ENCODE data around the gene DBN1. TPM values are rescaled to one million over a fixed set of nuclear protein-coding genes. Genes with fewer than 3 reads are reported as not detected.

DBN1 gene
- total RNA-seq, 2 experiments from 2014 or later, result 101 to 105 TPM

DNA sequence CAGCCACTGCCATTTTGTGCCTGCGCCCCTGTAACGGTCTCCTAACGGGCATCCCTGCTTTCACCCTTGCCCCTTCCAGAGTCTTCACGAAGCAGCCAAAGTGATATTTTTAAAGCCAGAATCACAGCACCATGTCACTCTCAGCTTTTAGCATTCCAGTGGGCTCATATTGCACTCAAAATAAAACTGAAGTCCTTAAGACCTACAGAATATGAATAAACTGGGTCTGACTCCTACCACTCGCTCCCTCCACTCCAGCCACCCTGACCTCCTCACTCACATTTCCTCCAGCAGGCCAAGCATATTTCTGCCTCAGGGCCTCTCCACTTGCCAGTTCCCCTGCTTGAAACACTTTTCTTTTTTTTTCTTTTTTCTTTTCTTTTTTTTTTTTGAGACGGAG is 26.4 kb upstream of the DBN1 start:
- ChIA-PET POLR2A (no interaction called here), CTCF (interaction anchor here (0.9 to 6.0 kb wide), 14 partner anchors 9 to 184 kb away, joined by 3 to 65 read pairs (median 8); partner anchors contain the start of genes DDX41 and DOK3)
- Mint-ChIP-seq H3K27me3 (peaks cover 11% of the 10 kb centered on the region), H3K4me1 (ENCODE audit: low read depth) (peaks cover 22% of the 10 kb centered on the region), H3K4me3 (no peak overlapping the region), H3K27ac (no peak overlapping the region), H3K9me3 (no peaks in the 10 kb centered on the region), H3K36me3 (ENCODE audit: low read depth) (no peaks in the 10 kb centered on the region)
- ATAC-seq, result no peak
- intact Hi-C loops (cut with micrococcal nuclease), result loop anchor here (5.0 kb wide), 2 partner anchors 43 to 188 kb away; partner anchors contain the start of gene MXD3
- DNase-seq, result no peak
- no peak for TF ChIP-seq CTCF (IDR thresholded peaks at IDR 0.05)

DNA sequence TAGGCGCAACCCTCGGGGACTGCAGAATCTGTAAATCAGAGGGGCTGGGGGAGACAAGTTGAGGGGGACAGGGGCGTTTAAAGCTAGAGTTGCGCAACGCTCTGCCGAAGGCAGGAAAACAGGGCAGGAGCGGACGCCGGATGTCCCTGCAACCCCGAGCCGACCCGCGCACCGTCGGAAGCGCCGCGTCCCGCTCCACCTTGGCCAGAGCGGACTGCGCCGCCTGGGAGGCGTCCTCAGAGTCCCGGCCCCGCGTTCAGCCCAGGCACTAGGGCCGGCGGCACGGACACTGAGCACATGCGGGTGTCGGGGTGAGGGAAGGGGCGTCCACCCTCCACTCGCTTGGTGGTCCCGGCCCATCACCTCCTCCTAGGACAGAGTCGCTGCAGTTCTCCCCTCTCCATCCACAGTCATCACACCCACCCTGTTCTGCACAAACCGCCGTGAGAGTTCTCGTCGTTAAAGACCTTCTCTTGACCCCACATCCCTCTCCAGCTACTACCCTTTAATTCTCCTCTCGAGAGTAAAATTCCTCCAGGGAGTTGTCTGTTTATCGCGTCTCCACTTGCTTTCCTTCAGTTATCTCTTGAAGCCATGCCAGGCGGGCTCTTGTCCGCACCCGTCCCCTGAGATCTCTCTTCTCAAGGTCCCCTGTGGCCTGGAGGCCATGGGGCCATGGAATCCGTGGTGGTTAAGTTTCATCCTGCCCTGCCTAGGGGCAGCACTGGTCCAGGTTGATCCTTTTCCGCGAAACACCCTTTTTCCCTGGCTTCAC is 24.8 kb upstream of the DBN1 start:
- ATAC-seq (peak; percentile 2), DNase-seq (peak; percentile 55)
- POLR2A ChIA-PET, result interaction anchor here (0.6 to 7.1 kb wide), 8 partner anchors 9 to 49 kb away, joined by 3 to 130 read pairs (median 4); partner anchors contain the start of genes DBN1, DDX41 and DOK3
- CTCF ChIA-PET, result interaction anchor here (1.0 to 2.2 kb wide), 14 partner anchors 13 to 188 kb away, joined by 3 to 12 read pairs (median 4); partner anchors contain the start of gene MXD3
- Mint-ChIP-seq H3K27me3 (peaks cover 11% of the 10 kb centered on the region), H3K4me1 (ENCODE audit: low read depth) (peaks cover 37% of the 10 kb centered on the region), H3K27ac (peak overlapping the region; percentile 68), H3K4me3 (peak overlapping the region; percentile 79), H3K36me3 (ENCODE audit: low read depth) (peaks cover 3% of the 10 kb centered on the region), H3K9me3 (no peaks in the 10 kb centered on the region)
- no peak for TF ChIP-seq CTCF (IDR thresholded peaks at IDR 0.05)
- intact Hi-C loops (cut with micrococcal nuclease), result loop anchor here (5.0 kb wide), 2 partner anchors 41 to 186 kb away; partner anchors contain the start of gene MXD3

DNA sequence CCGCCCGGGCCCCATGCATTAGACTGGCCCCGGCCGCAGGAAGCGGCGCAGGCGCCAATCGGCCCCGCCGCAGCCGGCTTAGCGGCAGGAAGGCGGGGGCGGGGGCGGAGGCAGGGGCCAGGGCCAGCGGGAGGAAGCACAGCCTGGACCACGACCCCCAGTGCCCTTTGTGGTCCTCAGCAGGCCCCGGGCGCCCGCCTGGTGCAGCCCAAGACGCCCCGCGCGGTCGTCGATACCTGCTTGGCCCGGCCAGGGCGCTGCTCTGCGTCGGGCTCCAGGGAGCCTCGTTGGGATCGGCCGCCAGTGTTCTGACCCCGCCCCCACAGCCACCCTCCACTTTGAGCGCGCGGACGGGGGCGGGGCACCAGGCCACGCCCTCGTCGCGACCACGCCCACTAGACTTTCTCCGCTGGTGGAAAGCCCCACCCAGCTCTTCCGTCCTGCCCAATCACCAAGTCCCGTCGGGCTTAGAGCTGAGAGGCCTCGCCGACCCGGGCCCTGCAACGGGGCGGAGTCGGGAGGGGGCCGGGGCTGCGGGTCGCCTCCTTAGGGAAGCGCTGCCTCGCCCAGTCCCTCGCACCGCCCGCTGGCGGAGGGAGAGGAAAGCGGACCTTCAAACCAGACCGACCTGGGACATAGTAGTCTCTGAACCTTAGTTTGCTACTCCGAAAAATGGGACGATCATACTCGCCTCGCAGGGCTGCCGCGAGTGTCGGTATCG is 24.0 kb upstream of the DBN1 start, which contains the start of gene PDLIM7:
PDLIM7 (minus strand) TSS at position 313 of the 721 bp plus-strand sequence. CDS start 1,092 bp downstream, outside the sequence.
- DNase-seq, result peak; percentile 97
- H3K4me1 Mint-ChIP-seq (ENCODE audit: low read depth), result peaks cover 38% of the 10 kb centered on the region
- TF ChIP-seq CTCF (IDR thresholded peaks at IDR 0.05), result no peak
- peaks cover 11% of the 10 kb centered on the region for H3K27me3 Mint-ChIP-seq
- ChIA-PET POLR2A (interaction anchor here (0.9 to 7.1 kb wide), 7 partner anchors 10 to 108 kb away, joined by 3 to 130 read pairs (median 5); partner anchors contain the start of genes DBN1 and DDX41), CTCF (interaction anchor here (0.6 to 2.2 kb wide), 15 partner anchors 11 to 188 kb away, joined by 3 to 12 read pairs (median 4); partner anchors contain the start of gene MXD3)
- peak within 1 kb of the TSS; percentile 68 for H3K27ac Mint-ChIP-seq
- intact Hi-C loops (cut with micrococcal nuclease), result loop anchor here (2.0 to 5.0 kb wide), 3 partner anchors 40 to 185 kb away; partner anchors contain the start of gene MXD3
- no peaks in the 10 kb centered on the region for H3K9me3 Mint-ChIP-seq
- H3K36me3 Mint-ChIP-seq (ENCODE audit: low read depth), result peaks cover 9% of the 10 kb centered on the region
- ATAC-seq, result peak; percentile 82
- H3K4me3 Mint-ChIP-seq, result peak within 1 kb of the TSS; percentile 79

DNA sequence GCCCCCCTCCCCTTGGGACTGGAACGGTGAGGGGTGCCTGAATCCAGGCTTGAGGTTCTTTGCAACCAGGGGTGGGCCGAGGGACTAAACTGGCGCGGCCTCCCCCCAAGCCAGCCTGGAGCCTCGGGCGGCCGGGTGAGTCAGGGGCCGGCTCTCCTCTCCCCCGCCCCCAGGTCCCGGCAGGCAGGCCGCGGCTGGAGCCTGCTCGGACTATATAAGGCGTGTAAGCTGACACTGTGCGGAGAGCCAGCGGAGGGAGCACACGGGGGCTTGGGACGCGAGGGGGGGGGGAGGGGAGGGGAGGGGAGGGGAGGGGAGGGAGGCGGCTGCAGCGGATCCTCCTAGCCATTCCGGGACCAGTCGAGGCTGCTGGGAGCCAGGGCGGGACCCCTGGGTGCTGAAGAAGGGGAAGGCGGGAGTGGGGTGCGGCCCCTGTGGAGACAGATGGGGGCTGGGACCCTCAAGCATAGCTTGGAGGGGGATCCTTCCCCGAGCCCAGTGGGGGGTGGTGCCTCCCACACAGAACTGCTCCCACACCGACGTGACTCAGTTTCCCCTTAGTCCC is 23.4 kb upstream of the DBN1 start:
- TF ChIP-seq CTCF (IDR thresholded peaks at IDR 0.05), result no peak
- intact Hi-C loops (cut with micrococcal nuclease), result loop anchor here (2.0 to 5.0 kb wide), 3 partner anchors 40 to 185 kb away; partner anchors contain the start of gene MXD3
- peaks cover 11% of the 10 kb centered on the region for H3K27me3 Mint-ChIP-seq
- peak overlapping the region; percentile 49 for H3K27ac Mint-ChIP-seq
- POLR2A ChIA-PET, result interaction anchor here (0.8 to 7.1 kb wide), 8 partner anchors 9 to 107 kb away, joined by 3 to 130 read pairs (median 6); partner anchors contain the start of genes DBN1 and DDX41
- H3K4me3 Mint-ChIP-seq, result peak overlapping the region; percentile 79
- peaks cover 38% of the 10 kb centered on the region for H3K4me1 Mint-ChIP-seq (ENCODE audit: low read depth)
- CTCF ChIA-PET, result interaction anchor here (0.6 to 4.8 kb wide), 16 partner anchors 12 to 187 kb away, joined by 3 to 30 read pairs (median 4); partner anchors contain the start of gene MXD3
- ATAC-seq, result peak; percentile 2
- no peaks in the 10 kb centered on the region for H3K9me3 Mint-ChIP-seq
- DNase-seq, result peak; percentile 50
- peaks cover 13% of the 10 kb centered on the region for H3K36me3 Mint-ChIP-seq (ENCODE audit: low read depth)

Data from activated CD8-positive, alpha-beta T cell treated with anti-CD3 and anti-CD28 coated beads for 36 hours (primary cell).